Gastroesophageal sphincter (tissue), 4 donors: ENCODE results near the gene TP53AIP1. TPM values are rescaled to one million over a fixed set of nuclear protein-coding genes. Genes with fewer than 3 reads are reported as not detected.

Source experiments
- ATAC-seq: fragments of 150-250 bp; one replicate; pipeline ENCODE4 v1.9.1; 2016; ENCODE audit warnings: mild to moderate bottlenecking, moderate library complexity
- H3K27ac ChIP-seq, 4 donors: fragments of 200-600 bp; sonication (generic) in 3 of 4; 1 replicate in 3 of 4; 2 replicates in 1 of 4; pipeline ENCODE4 v1.5.1; 2016 to 2019
- H3K27me3 ChIP-seq: fragments of 200-600 bp; sonication (generic); one replicate; pipeline ENCODE4 v1.5.1; 2019
- H3K36me3 ChIP-seq, 2 donors: fragments of 200-600 bp; sonication (generic); one replicate each; pipeline ENCODE4 v1.5.1; 2019; ENCODE audit warnings: control low read depth in 1 of 2
- H3K4me1 ChIP-seq, 3 donors: fragments of 200-600 bp; sonication (generic); 1 replicate in 2 of 3; 2 replicates in 1 of 3; pipeline ENCODE4 v1.5.1; 2016 to 2019; ENCODE audit warnings: control low read depth in 2 of 3
- H3K4me3 ChIP-seq, 2 donors: fragments of 200-600 bp; sonication (generic); one replicate each; pipeline ENCODE4 v1.5.1; 2019; ENCODE audit warnings: mild to moderate bottlenecking in 1 of 2, moderate library complexity in 1 of 2
- H3K9me3 ChIP-seq, 3 donors: fragments of 200-600 bp; sonication (generic); one replicate each; pipeline ENCODE4 v1.5.1; 2017 to 2019; ENCODE audit warnings: control low read depth in 2 of 3
- EP300 ChIP-seq: sonication (generic); formaldehyde crosslinking; IDR thresholded peaks from one replicate; pipeline ENCODE4 v1.6.1; 2017; ENCODE audit warnings: antibody characterized with exemption, mild to moderate bottlenecking
- POLR2A ChIP-seq, 2 donors: fragments of 450-650 bp; IDR thresholded peaks; one replicate each; pipeline ENCODE4 v1.6.1; 2017; ENCODE audit warnings: antibody characterized with exemption in 2 of 2, mild to moderate bottlenecking in 2 of 2, moderate library complexity in 1 of 2
- POLR2AphosphoS5 ChIP-seq: sonication (generic); formaldehyde crosslinking; IDR thresholded peaks from one replicate; pipeline ENCODE4 v1.6.1; 2017; ENCODE audit warnings: antibody characterized with exemption
- WGBS, 2 donors: methylation state at CpG; one replicate each; pipeline ENCODE4 v1.1.5; 2018; ENCODE audit warnings: low coverage in 1 of 2; 5-methylcytosine and 5-hydroxymethylcytosine counted together
- total RNA-seq, 4 donors: library from RNA; depleted of rRNA; stranded (reverse); fragments of >200 nt; gene quantifications; one replicate each; pipeline ENCODE4 v1.1.0, GENCODE V29; 2016
- TF ChIP-seq, protein P1 (sequence below), 4 experiments: fragments of 200-600 bp in 2 of 4; fragments of 450-650 bp in 2 of 4; sonication (generic) in 1 of 4; IDR thresholded peaks; one replicate each; pipeline ENCODE4 v1.5.1; 2017 to 2019; ENCODE audit warnings: antibody characterized with exemption in 4 of 4, mild to moderate bottlenecking in 2 of 4, moderate library complexity in 2 of 4

The TP53AIP1 gene
- total RNA-seq, 4 donors from 2014 or later: 0.42 TPM; not detected in 3

DNA sequence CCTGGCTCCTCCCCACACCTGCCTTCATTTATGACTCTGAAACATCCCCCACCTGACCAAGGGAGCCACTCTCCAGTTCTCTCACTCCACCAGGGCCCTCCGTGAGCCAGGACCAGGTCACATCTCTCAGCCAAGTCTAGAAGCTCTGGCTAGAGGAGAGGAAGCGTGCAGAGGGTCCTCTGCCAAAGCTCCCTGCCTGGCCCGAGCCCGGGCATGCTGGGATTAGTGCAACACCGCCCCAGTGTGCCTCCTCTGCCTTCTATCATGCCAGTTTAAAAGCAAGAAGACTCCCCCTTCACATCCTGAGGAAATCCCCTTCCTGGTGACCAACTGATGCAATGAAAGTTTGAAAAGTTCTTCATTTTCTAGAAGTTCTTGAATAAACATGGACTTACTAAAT lies 23.5 kb downstream of the TP53AIP1 start:
- Histone ChIP-seq H3K4me3 (no peak overlapping the region), H3K27ac (no peak overlapping the region), H3K4me1 (no peaks in the 10 kb centered on the region), H3K36me3 (no peaks in the 10 kb centered on the region), H3K27me3 (peaks cover 7% of the 10 kb centered on the region), H3K9me3 (no peaks in the 10 kb centered on the region)
- ATAC-seq: no peak
- WGBS, 2 donors: 27% methylated on average over 3 of the region's 5 CpGs; no CpG with 5 or more reads in 1 of the 2 donors
- TF ChIP-seq POLR2AphosphoS5 (no peak), POLR2A (IDR thresholded peaks at IDR 0.05) (no peak), EP300 (no peak)
- TF ChIP-seq, protein P1, sequence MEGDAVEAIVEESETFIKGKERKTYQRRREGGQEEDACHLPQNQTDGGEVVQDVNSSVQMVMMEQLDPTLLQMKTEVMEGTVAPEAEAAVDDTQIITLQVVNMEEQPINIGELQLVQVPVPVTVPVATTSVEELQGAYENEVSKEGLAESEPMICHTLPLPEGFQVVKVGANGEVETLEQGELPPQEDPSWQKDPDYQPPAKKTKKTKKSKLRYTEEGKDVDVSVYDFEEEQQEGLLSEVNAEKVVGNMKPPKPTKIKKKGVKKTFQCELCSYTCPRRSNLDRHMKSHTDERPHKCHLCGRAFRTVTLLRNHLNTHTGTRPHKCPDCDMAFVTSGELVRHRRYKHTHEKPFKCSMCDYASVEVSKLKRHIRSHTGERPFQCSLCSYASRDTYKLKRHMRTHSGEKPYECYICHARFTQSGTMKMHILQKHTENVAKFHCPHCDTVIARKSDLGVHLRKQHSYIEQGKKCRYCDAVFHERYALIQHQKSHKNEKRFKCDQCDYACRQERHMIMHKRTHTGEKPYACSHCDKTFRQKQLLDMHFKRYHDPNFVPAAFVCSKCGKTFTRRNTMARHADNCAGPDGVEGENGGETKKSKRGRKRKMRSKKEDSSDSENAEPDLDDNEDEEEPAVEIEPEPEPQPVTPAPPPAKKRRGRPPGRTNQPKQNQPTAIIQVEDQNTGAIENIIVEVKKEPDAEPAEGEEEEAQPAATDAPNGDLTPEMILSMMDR (IDR thresholded peaks at IDR 0.05): no peak

DNA sequence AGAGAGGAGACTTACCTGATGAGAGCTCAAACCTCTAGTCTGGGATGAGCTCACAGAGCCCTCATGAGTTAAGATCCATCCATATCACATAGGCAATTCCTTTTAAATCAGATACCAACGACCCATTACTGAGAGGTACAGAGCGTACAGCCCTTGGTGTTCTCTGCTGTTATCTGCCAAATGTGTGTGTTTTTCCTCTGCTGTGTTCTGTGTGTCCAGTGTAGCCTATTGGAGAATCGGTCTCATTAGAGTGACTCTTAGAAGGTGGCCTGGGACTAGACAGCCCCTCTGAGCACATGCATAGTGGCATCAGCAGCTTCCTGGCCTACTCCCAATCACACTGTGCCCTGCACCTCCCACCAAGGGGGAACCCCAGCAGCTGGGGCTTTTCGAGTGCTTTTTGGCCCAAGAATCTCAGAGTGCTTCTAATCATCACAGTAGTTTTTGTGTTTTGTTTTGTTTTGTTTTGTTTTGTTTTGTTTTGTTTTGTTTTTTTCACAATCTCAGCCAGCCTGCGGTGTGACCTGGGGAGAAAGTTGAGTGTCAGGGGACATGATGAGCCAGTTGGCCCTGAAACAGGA lies 25.4 kb downstream of the TP53AIP1 start:
- Histone ChIP-seq H3K27me3 (peaks cover 7% of the 10 kb centered on the region), H3K4me3 (no peak overlapping the region), H3K27ac (no peak overlapping the region), H3K9me3 (no peaks in the 10 kb centered on the region), H3K4me1 (no peaks in the 10 kb centered on the region), H3K36me3 (no peaks in the 10 kb centered on the region)
- ATAC-seq: no peak
- TF ChIP-seq, protein P1 (IDR thresholded peaks at IDR 0.05): no peak
- TF ChIP-seq EP300: no peak
- no peak for TF ChIP-seq POLR2AphosphoS5
- no peak for TF ChIP-seq POLR2A (IDR thresholded peaks at IDR 0.05)
- WGBS, 2 donors: 69 to 77% methylated on average over 3 of the region's 5 CpGs

DNA sequence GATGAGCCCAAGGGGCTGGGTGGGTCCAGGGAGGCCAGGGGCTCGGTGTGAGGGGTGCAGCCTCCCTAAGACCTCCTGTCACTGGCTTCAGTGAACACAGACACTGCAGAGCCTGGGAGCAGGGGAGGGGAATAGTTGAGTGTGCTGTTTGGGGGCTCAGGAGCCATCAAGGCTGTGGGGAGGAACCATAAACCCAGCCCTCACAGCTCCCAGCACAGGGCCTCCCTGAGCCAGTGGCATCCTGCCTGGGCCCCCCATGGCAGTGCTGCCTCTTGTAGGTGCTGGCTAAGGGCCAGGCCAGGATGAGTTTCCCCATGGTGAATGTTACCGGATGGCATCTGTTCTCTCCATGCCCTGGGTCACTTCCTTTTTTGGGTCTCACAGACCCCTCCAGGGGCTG lies 26.0 kb downstream of the TP53AIP1 start:
- no peaks in the 10 kb centered on the region for H3K9me3 ChIP-seq
- WGBS, 2 donors: no CpG with 5 or more reads among the region's 2 CpGs
- H3K4me3 ChIP-seq: no peak overlapping the region
- TF ChIP-seq, protein P1 (IDR thresholded peaks at IDR 0.05): no peak
- no peak for TF ChIP-seq EP300
- H3K27me3 ChIP-seq: peaks cover 7% of the 10 kb centered on the region
- no peak for ATAC-seq
- H3K27ac ChIP-seq: no peak overlapping the region
- no peaks in the 10 kb centered on the region for H3K4me1 ChIP-seq
- no peaks in the 10 kb centered on the region for H3K36me3 ChIP-seq

DNA sequence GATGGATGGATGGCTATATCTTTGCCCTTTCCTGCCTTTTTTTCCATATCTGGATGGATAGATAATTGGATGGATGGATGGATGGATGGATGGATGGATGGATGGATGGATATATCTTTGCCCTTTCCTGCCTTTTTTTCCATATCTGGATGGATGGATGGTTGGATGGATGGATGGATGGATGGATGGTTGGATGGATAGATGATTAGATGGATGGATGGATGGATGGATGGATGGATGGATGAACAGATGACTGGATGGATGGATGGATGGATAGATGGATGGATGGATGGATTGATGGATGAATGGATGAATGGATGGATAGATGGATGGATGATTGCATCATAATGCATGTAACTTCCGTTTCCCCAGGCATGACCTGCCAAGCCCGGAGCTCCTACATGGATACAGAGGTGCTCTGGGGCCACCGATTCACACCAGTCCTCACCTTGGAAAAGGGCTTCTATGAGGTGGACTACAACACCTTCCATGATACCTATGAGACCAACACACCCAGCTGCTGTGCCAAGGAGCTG lies 26.6 kb downstream of the TP53AIP1 start:
- Histone ChIP-seq H3K4me1 (no peaks in the 10 kb centered on the region), H3K4me3 (no peak overlapping the region), H3K36me3 (no peaks in the 10 kb centered on the region), H3K9me3 (no peaks in the 10 kb centered on the region), H3K27ac (no peak overlapping the region), H3K27me3 (peaks cover 7% of the 10 kb centered on the region)
- 20 to 67% methylated on average over 1 to 3 of the region's 3 CpGs for WGBS, 2 donors
- no peak for ATAC-seq
- no peak for TF ChIP-seq POLR2A (IDR thresholded peaks at IDR 0.05)
- TF ChIP-seq POLR2AphosphoS5: no peak
- no peak for TF ChIP-seq EP300
- TF ChIP-seq, protein P1 (IDR thresholded peaks at IDR 0.05): no peak

DNA sequence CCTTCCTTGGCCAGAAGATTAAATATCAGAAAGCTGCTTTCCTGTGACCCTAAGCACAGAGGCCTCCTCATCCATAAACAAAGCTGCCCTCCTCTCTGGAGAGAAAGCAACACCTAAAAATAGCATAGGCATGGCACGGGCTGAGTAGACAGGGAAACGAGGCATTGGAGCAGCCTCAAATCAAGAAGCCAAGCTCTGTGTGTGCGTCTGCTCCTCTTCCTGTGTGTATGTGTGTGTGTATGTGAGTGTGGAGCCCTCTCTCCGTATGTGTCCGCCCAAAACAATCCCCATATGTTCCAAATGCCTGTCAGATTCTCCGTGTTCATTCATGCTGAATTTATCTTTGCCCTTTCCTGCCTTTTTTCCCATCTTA lies 27.5 kb downstream of the TP53AIP1 start:
- 27 to 47% methylated on average over 6 of the region's 6 CpGs for WGBS, 2 donors
- Histone ChIP-seq H3K27me3 (peaks cover 2% of the 10 kb centered on the region), H3K36me3 (no peaks in the 10 kb centered on the region), H3K9me3 (no peaks in the 10 kb centered on the region), H3K4me3 (no peak overlapping the region), H3K4me1 (no peaks in the 10 kb centered on the region), H3K27ac (no peak overlapping the region)
- no peak for ATAC-seq
- TF ChIP-seq POLR2AphosphoS5 (no peak), POLR2A (IDR thresholded peaks at IDR 0.05) (no peak), EP300 (no peak)
- TF ChIP-seq, protein P1 (IDR thresholded peaks at IDR 0.05): no peak
